ENCODE data around the gene HS3ST5.

DNA sequence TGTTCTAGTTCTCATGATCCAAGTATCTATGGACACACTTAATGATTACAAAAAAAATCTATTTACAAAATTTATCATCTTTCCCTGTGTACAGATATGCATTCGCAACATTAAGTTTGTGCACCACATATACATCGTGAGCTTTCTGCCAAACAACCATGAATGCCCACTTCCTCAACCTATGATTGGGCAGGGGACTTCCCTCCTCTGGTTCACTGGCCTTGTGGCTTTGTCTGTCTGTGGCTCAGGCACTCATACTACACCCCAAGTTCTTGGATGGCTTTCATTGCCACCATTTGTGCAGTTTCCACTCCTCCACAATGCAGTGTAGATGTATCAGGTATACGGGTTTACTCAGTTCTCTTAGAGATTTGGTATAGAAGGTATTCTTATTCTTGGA, 74.9 kb downstream of the HS3ST5 start:
- TF ChIP-seq, protein P1, sequence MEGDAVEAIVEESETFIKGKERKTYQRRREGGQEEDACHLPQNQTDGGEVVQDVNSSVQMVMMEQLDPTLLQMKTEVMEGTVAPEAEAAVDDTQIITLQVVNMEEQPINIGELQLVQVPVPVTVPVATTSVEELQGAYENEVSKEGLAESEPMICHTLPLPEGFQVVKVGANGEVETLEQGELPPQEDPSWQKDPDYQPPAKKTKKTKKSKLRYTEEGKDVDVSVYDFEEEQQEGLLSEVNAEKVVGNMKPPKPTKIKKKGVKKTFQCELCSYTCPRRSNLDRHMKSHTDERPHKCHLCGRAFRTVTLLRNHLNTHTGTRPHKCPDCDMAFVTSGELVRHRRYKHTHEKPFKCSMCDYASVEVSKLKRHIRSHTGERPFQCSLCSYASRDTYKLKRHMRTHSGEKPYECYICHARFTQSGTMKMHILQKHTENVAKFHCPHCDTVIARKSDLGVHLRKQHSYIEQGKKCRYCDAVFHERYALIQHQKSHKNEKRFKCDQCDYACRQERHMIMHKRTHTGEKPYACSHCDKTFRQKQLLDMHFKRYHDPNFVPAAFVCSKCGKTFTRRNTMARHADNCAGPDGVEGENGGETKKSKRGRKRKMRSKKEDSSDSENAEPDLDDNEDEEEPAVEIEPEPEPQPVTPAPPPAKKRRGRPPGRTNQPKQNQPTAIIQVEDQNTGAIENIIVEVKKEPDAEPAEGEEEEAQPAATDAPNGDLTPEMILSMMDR (IDR thresholded peaks at IDR 0.05; ENCODE audit: extremely low read depth in 1 of 2, insufficient read depth in 1 of 2, low read depth in 1 of 2, low read length in 2 of 2) = no peak
- TF ChIP-seq MAX (IDR thresholded peaks at IDR 0.05; ENCODE audit: insufficient read depth, insufficient read length) (no peak), POLR2AphosphoS5 (IDR thresholded peaks at IDR 0.05; ENCODE audit: insufficient read depth, low read depth, low read length) (no peak), POLR2A (IDR thresholded peaks at IDR 0.05; ENCODE audit: low read depth, low read length) (no peak), EZH2 (IDR thresholded peaks at IDR 0.05; ENCODE audit: borderline replicate concordance, low read depth, low read length, severe bottlenecking) (no peak), JUN (IDR thresholded peaks at IDR 0.05; ENCODE audit: borderline replicate concordance, insufficient read depth, insufficient read length, low read depth) (no peak), MYC (IDR thresholded peaks at IDR 0.05; ENCODE audit: low read depth, low read length) (no peak)
